WERI-Rb-1 (cell line): ENCODE data around the gene INSM2.

Experiments used
- DNase-seq: peaks from one replicate; pipeline ENCODE4 v3.0.0-alpha.2; 2020
- H3K27ac ChIP-seq: fragments of 250-450 bp; sonication (Bioruptor Pico); 2 replicates; pipeline ENCODE4 v1.5.1; 2020; ENCODE audit warnings: mild to moderate bottlenecking, moderate library complexity
- H3K27me3 ChIP-seq: fragments of 250-450 bp; sonication (Bioruptor Pico); 2 replicates; pipeline ENCODE4 v1.5.1; 2021; ENCODE audit warnings: mild to moderate bottlenecking, low read depth, moderate library complexity; ENCODE audit not compliant: insufficient read depth, severe bottlenecking
- H3K36me3 ChIP-seq: fragments of 250-450 bp; sonication (Bioruptor Pico); 2 replicates; pipeline ENCODE4 v1.5.1; 2020; ENCODE audit warnings: mild to moderate bottlenecking, moderate library complexity
- H3K4me3 ChIP-seq: 2 replicates; pipeline ENCODE4 v1.5.1; 2011; ENCODE audit warnings: low read depth, mild to moderate bottlenecking, control low read depth, low read length
- H3K9me3 ChIP-seq: fragments of 250-450 bp; sonication (Bioruptor Pico); 2 replicates; pipeline ENCODE4 v1.5.1; 2021; ENCODE audit warnings: mild to moderate bottlenecking, moderate library complexity; ENCODE audit not compliant: severe bottlenecking
- CTCF ChIP-seq: IDR thresholded peaks from 2 replicates; pipeline ENCODE4 v1.5.1; 2011; ENCODE audit warnings: low read depth, mild to moderate bottlenecking, control low read depth, inconsistent platforms, low read length

INSM2 gene

GRCh38 chr14:35533357-35534207, at the start of gene INSM2:
INSM2 (plus strand) TSS chr14:35534164; CDS start chr14:35534253, 89 bp downstream.
- Histone ChIP-seq H3K27me3 (no peaks in the 10 kb centered on the region), H3K9me3 (no peaks in the 10 kb centered on the region), H3K27ac (peak within 1 kb of the TSS; percentile 94), H3K36me3 (peaks cover 52% of the 10 kb centered on the region), H3K4me3 (peak within 1 kb of the TSS; percentile 92)
- no peak for TF ChIP-seq CTCF
- DNase-seq: peak; percentile 99

GRCh38 chr14:35492569-35493014, 41.4 kb upstream of the INSM2 start:
- no peaks in the 10 kb centered on the region for H3K27me3 ChIP-seq
- H3K4me3 ChIP-seq: no peak overlapping the region
- H3K36me3 ChIP-seq: peaks cover 43% of the 10 kb centered on the region
- no peak overlapping the region for H3K27ac ChIP-seq
- no peak for DNase-seq
- H3K9me3 ChIP-seq: peaks cover 4% of the 10 kb centered on the region
- no peak for TF ChIP-seq CTCF

- no peak for TF ChIP-seq CTCF
- no peak for DNase-seq
- peaks cover 7% of the 10 kb centered on the region for H3K9me3 ChIP-seq
- H3K4me3 ChIP-seq: no peak overlapping the region
- no peak overlapping the region for H3K27ac ChIP-seq
- no peaks in the 10 kb centered on the region for H3K27me3 ChIP-seq
- H3K36me3 ChIP-seq: peaks cover 45% of the 10 kb centered on the region
These were observed 38.7 kb upstream of the INSM2 start for GRCh38 chr14:35495278-35495677.

GRCh38 chr14:35499180-35499579, 34.8 kb upstream of the INSM2 start:
- Histone ChIP-seq H3K27me3 (no peaks in the 10 kb centered on the region), H3K27ac (no peak overlapping the region), H3K9me3 (peaks cover 7% of the 10 kb centered on the region), H3K4me3 (no peak overlapping the region), H3K36me3 (peaks cover 33% of the 10 kb centered on the region)
- no peak for DNase-seq
- TF ChIP-seq CTCF: no peak

GRCh38 chr14:35503646-35504045, 30.3 kb upstream of the INSM2 start:
- Histone ChIP-seq H3K27ac (peak overlapping the region; percentile 45), H3K27me3 (no peaks in the 10 kb centered on the region), H3K9me3 (peaks cover 3% of the 10 kb centered on the region), H3K36me3 (peaks cover 4% of the 10 kb centered on the region; the same call in 1 of the 2 replicates), H3K4me3 (no peak overlapping the region; the same call in 1 of the 2 replicates)
- no peak for TF ChIP-seq CTCF
- no peak for DNase-seq
